ACC112 (cell line): ENCODE data around the gene PARP15.

Experiments
- H2AFZ ChIP-seq: fragments of 200-600 bp; sonication (generic); one replicate; pipeline ENCODE4 v1.6.0; 2017; ENCODE audit warnings: antibody characterized with exemption, low read length; ENCODE audit not compliant: unreplicated experiment
- H3K27ac ChIP-seq: fragments of 200-600 bp; sonication (generic); 2 replicates; pipeline ENCODE4 v1.5.1; 2014; ENCODE audit warnings: low read depth, mild to moderate bottlenecking, antibody characterized with exemption, low read length, moderate library complexity
- H3K27me3 ChIP-seq: fragments of 200-600 bp; sonication (generic); 2 replicates; pipeline ENCODE4 v1.6.1; 2014; ENCODE audit warnings: mild to moderate bottlenecking, antibody characterized with exemption, low read length, moderate library complexity, mixed read lengths; ENCODE audit not compliant: insufficient read depth
- H3K36me3 ChIP-seq: fragments of 200-600 bp; sonication (generic); 2 replicates; pipeline ENCODE4 v1.6.1; 2016; ENCODE audit warnings: mild to moderate bottlenecking, antibody characterized with exemption, low read length, moderate library complexity, mixed read lengths; ENCODE audit not compliant: insufficient read depth
- H3K4me1 ChIP-seq: fragments of 200-600 bp; sonication (generic); one replicate; pipeline ENCODE4 v1.6.1; 2016; ENCODE audit warnings: low read length, mixed read lengths; ENCODE audit not compliant: insufficient read depth, unreplicated experiment, control insufficient read depth
- H3K4me3 ChIP-seq: fragments of 200-600 bp; sonication (generic); 2 replicates; pipeline ENCODE4 v1.5.1; 2014; ENCODE audit warnings: mild to moderate bottlenecking, low read depth, low read length
- H3K79me2 ChIP-seq: fragments of 200-600 bp; sonication (generic); one replicate; pipeline ENCODE4 v1.6.0; 2016; ENCODE audit warnings: low read length; ENCODE audit not compliant: control insufficient read depth, unreplicated experiment, insufficient read depth

Gene PARP15

DNA sequence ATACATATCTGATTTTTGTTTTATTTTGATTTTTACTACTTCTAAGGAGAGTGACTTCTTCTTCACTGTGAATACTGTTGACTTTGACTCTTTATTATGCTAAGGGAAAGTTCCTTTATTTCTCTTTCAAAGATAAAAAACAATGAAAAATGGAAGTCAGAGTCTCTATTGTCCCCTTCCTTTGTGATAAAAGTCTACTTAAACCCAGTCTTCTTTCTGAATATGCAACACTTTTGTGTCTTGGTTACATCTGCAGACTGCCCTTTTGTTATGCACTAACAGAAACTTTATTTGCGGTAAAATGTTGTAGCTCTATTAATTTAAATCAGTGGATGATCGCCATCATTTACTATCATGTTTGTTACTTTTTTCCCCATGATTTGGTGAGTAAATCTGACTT is 13.2 kb downstream of the PARP15 start:
- Histone ChIP-seq H3K36me3 (no peaks in the 10 kb centered on the region), H3K27me3 (no peaks in the 10 kb centered on the region), H3K79me2 (no peaks in the 10 kb centered on the region), H3K4me1 (no peaks in the 10 kb centered on the region), H3K27ac (no peak overlapping the region), H2AFZ (no peak overlapping the region), H3K4me3 (no peak overlapping the region)

DNA sequence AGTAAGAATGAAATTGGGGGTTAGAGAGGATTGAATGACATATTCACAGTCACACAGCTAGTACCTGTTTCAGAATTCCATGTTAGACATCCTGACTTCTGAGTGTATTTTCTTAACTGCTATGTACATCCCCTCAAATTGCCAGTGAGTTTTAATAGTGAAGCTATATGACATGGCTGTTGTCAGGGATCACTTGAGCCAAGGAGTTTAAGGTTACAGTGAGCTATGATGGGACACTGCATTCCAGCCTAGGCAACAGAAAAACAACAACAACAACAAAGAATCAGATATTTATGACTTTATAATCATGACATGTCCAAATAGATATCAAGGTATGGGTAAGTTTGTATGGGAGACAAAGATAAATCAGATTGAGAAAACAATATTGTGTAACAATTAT is 16.6 kb downstream of the PARP15 start:
- no peak overlapping the region for H3K4me3 ChIP-seq
- H3K36me3 ChIP-seq = no peaks in the 10 kb centered on the region
- no peaks in the 10 kb centered on the region for H3K27me3 ChIP-seq
- H3K79me2 ChIP-seq = no peaks in the 10 kb centered on the region
- no peaks in the 10 kb centered on the region for H3K4me1 ChIP-seq
- no peak overlapping the region for H2AFZ ChIP-seq
- no peak overlapping the region for H3K27ac ChIP-seq

DNA sequence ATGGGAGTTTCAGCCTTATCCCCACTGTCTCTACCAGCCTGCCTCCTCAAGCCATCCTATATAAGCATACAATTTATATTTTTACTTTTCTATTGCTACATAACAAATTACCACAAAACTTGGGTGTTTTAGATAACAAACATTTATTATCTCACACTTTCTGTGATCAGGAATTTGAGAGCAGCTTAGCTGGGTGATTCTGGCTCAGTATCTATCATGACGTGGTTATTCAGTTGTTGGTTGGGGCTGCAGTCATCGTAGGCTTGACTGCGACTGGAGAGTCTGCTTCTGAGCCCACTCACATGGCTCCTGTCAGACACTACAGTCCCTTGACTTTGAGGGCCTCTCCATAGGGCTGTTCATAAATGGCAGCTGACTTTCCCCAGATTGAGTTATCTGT is 20.7 kb downstream of the PARP15 start:
- H3K27ac ChIP-seq = no peak overlapping the region
- no peak overlapping the region for H2AFZ ChIP-seq
- H3K27me3 ChIP-seq = 0 out of 2 replicates have a peak, but pooled peaks cover 3% of the 10 kb centered on the region
- H3K79me2 ChIP-seq = no peaks in the 10 kb centered on the region
- no peaks in the 10 kb centered on the region for H3K36me3 ChIP-seq
- H3K4me3 ChIP-seq = no peak overlapping the region
- H3K4me1 ChIP-seq = no peaks in the 10 kb centered on the region

DNA sequence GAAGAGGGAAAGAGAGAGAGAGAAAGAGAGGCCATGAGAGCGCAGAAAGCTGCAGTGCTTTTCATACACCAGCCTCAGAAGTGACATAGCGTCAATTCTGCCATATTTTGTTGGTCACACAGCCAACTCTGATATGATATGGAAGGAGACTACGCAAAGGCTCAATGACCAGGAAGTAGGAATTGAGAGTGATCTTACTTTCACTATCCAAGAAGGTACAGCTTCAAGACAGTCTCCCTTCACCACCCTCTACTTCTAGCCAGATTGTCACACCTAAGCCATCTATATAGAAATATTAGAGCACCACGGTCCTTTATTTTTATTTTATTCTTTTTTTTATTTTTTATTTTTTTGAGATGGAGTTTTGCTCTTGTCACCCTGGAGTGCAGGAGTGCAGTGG is 21.1 kb downstream of the PARP15 start:
- no peak overlapping the region for H2AFZ ChIP-seq
- no peak overlapping the region for H3K27ac ChIP-seq
- H3K4me3 ChIP-seq = no peak overlapping the region
- no peaks in the 10 kb centered on the region for H3K36me3 ChIP-seq
- H3K27me3 ChIP-seq = 0 out of 2 replicates have a peak, but pooled peaks cover 3% of the 10 kb centered on the region
- no peaks in the 10 kb centered on the region for H3K4me1 ChIP-seq
- no peaks in the 10 kb centered on the region for H3K79me2 ChIP-seq

DNA sequence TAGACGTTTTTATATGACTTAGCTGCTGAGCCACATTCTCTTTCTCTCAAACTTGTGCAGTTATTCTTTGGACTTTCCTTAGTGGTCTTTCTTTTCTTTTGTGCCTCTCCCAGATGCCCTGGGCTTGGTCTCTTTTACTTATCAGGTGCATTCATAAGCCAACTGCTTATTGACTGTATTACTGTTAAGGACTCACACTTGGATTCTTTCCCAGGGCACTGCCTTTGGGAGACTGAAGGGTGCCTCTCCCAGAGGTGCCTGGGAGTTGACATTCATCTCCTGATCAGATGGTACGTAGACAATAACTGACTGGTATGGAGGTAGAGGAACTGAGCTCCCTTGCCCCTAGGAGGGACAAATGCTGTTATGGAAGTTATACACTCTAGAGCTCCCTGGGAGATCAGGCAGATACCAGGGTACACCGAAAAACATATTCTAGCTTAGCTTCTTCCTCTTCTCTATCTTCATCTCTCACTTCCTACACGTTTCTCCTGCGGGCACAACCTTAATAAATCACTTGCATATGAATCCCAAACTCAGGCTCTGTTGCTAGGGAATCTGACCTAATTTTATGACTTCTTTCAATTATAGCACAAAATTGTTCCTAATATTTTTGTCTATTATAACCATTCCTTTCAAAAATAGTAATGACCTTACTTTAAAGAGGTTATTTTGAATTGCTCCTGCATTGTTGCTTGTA is 24.7 kb downstream of the PARP15 start:
- H3K79me2 ChIP-seq = no peaks in the 10 kb centered on the region
- no peak overlapping the region for H2AFZ ChIP-seq
- no peaks in the 10 kb centered on the region for H3K4me1 ChIP-seq
- H3K27me3 ChIP-seq = 0 out of 2 replicates have a peak, but pooled peaks cover 3% of the 10 kb centered on the region
- no peak overlapping the region for H3K27ac ChIP-seq
- H3K36me3 ChIP-seq = no peaks in the 10 kb centered on the region
- no peak overlapping the region for H3K4me3 ChIP-seq

DNA sequence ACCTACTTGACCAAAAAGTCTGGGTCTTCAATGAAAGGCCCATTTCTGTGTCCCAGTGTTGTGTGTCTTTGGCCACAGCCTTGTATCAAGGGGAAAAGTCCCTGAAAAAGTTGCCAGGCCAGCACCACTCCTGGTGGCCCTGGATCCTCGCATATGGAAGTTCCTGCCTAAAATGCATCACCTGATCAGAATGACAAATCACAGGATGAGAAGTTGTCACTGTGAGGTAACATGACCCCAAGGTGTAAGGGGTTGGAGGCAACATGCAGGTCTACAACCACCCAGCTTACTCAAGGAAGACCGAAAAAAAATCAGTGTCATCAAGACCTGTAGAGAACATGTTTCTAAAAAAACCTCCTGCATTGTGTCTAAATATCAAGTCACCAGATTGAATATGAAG is 25.6 kb downstream of the PARP15 start:
- Histone ChIP-seq H3K4me1 (no peaks in the 10 kb centered on the region), H3K79me2 (no peaks in the 10 kb centered on the region), H3K27me3 (0 out of 2 replicates have a peak, but pooled peaks cover 3% of the 10 kb centered on the region), H3K4me3 (no peak overlapping the region), H3K27ac (no peak overlapping the region), H2AFZ (no peak overlapping the region), H3K36me3 (no peaks in the 10 kb centered on the region)

DNA sequence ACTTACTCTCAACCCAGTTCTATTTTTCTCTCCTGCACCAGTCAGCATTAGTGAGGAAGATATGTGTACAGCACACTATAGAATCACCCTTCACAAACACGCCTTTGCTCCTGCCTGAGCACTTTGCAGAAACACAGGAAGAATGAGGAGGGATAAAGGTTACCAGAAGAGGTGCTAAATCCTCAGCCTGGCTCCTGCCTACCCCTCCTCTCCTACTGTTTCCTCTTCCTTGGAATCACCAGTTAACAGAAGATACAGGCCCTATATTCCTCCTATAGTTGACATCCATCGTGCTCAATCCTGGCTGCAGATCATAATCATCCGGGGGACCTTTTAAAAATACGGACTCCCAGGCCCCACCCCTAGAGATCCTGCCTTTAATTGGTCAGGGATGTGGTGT is 28.9 kb downstream of the PARP15 start:
- Histone ChIP-seq H3K27ac (no peak overlapping the region), H2AFZ (no peak overlapping the region), H3K4me3 (no peak overlapping the region), H3K79me2 (no peaks in the 10 kb centered on the region), H3K27me3 (0 out of 2 replicates have a peak, but pooled peaks cover 3% of the 10 kb centered on the region), H3K4me1 (peaks cover 4% of the 10 kb centered on the region), H3K36me3 (no peaks in the 10 kb centered on the region)

DNA sequence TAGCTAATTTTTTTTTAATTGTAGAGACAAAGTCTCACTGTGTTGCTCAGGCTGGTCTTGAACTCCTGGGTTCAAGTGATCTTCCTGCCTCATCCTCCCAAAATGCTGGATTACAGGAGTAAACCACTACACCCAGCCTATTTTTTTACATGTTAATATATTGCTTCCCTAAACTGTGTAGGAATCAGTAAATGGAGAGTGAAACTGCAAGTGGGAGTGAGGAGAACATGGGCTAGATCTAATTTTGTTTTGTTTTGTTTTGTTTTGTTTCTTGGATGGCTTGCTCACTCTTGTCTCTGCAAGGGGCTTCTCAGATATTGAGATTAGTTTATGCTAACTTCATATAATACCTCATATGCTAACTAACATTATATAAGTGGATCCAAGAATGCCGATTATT is 31.5 kb downstream of the PARP15 start:
- H3K27me3 ChIP-seq = no peaks in the 10 kb centered on the region
- no peaks in the 10 kb centered on the region for H3K79me2 ChIP-seq
- H3K4me3 ChIP-seq = no peak overlapping the region
- H3K36me3 ChIP-seq = no peaks in the 10 kb centered on the region
- peaks cover 4% of the 10 kb centered on the region for H3K4me1 ChIP-seq
- H3K27ac ChIP-seq = no peak overlapping the region
- H2AFZ ChIP-seq = no peak overlapping the region

DNA sequence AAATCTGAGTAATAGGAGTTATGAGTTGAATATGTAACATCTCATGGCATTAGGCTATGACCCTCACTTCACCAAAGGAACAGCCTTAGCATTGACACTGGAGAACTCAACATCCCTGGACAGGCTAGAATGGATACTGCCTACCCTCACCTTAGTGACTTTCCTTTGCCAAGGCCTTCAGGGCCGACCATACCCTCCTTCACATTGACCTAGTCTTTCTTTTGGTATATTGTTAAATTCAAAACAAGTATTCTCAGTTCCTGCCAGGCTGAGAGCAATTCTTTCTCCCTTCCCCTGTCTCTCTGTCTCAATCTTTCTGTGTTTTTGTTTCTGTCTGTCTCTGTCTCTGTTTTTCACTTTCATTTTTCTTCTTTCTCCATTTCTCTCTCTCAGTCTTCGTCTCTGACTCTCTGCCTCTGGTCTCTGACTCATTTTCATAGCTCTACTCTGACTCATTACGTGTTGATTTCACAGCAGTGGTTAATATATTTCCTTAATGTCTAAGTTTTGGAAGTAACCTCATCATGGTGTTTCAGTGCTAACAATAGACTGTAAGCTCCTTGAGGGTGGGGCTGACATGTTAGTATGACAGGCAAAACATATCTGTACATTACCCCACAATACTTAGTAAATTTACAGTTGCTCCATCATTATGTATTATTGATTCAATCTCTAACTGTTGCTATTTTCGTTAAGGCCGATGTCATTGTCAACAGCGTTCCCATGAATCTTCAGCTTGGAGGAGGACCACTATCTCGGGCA is 32.5 kb downstream of the PARP15 start:
- Histone ChIP-seq H3K27ac (peak overlapping the region; percentile 92), H2AFZ (peak overlapping the region; percentile 64), H3K36me3 (no peaks in the 10 kb centered on the region), H3K27me3 (no peaks in the 10 kb centered on the region), H3K79me2 (no peaks in the 10 kb centered on the region), H3K4me1 (peaks cover 4% of the 10 kb centered on the region), H3K4me3 (peak overlapping the region; percentile 64)

DNA sequence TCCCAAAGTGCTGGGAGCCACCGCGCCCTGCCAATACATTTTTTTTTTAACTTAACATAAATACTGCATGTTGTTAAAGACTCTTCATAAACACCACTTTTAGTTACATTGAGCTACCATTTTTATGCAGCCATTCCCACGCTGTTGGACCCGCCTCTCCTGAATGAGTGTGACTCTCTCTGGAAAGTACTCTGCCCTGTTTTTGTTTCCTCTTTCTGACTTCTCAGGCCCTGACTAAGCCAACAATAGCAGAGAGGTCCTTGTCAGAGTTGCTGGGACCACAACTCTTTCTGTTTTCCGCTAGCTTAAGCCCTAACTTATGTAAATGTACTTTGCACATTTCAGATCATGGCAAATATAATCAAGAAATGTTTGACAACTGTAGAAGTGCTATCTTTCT is 35.2 kb downstream of the PARP15 start:
- Histone ChIP-seq H2AFZ (no peak overlapping the region), H3K27ac (no peak overlapping the region), H3K36me3 (no peaks in the 10 kb centered on the region), H3K79me2 (no peaks in the 10 kb centered on the region), H3K4me1 (peaks cover 4% of the 10 kb centered on the region), H3K4me3 (no peak overlapping the region), H3K27me3 (no peaks in the 10 kb centered on the region)

DNA sequence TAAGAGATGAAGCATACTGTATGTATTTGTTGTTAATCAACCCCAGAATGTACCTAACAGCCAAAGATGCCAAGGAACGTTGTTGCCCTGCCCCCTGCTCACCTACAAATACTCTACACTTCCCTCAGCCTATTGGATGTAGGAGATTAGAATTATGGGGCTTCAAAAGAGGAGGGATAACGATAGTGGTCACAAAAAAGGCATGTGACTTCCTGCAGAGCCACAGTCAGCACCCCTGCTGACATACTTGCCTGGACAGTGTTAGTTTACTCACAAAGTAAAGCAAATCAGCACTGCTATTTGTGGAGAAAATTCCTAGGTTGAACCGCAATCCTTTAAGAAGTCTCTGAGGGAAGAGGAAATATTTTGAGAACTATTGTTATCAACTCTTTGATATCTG is 37.9 kb downstream of the PARP15 start:
- no peak overlapping the region for H3K4me3 ChIP-seq
- H3K4me1 ChIP-seq = no peaks in the 10 kb centered on the region
- H2AFZ ChIP-seq = peak overlapping the region; percentile 56
- H3K27me3 ChIP-seq = no peaks in the 10 kb centered on the region
- no peaks in the 10 kb centered on the region for H3K36me3 ChIP-seq
- H3K27ac ChIP-seq = no peak overlapping the region
- H3K79me2 ChIP-seq = no peaks in the 10 kb centered on the region
